H1 (cell line): ENCODE data around the gene NKAIN1.

ENCODE experiments used
- CBX8 ChIP-seq: fragments of 300-800, 300-1000 bp; sonication (generic); IDR thresholded peaks from 2 replicates; pipeline ENCODE4 v1.7.1; 2016; ENCODE audit warnings: low read depth, low read length, borderline replicate concordance
- CHD1 ChIP-seq: IDR thresholded peaks from 2 replicates; pipeline ENCODE4 v1.6.1; 2012; ENCODE audit warnings: low read depth, low read length, improper control_type of control experiment
- CREB1 ChIP-seq: IDR thresholded peaks from 2 replicates; pipeline ENCODE4 v1.6.1; 2012; ENCODE audit warnings: inconsistent platforms
- EP300 ChIP-seq, 2 experiments: IDR thresholded peaks; 1 replicate in 1 of 2; 2 replicates in 1 of 2; pipeline ENCODE4 v1.6.1; 2011 to 2012; ENCODE audit warnings: low read depth in 2 of 2, low read length in 2 of 2, mild to moderate bottlenecking in 2 of 2, borderline replicate concordance in 1 of 2, inconsistent platforms in 1 of 2, moderate library complexity in 1 of 2
- FOSL1 ChIP-seq: IDR thresholded peaks from 2 replicates; pipeline ENCODE4 v1.6.1; 2011; ENCODE audit warnings: mild to moderate bottlenecking, low read depth, low read length, moderate library complexity; ENCODE audit not compliant: insufficient read depth
- GABPA ChIP-seq: IDR thresholded peaks from 2 replicates; pipeline ENCODE4 v1.6.1; 2011; ENCODE audit warnings: mild to moderate bottlenecking, low read length, moderate library complexity, borderline replicate concordance; ENCODE audit not compliant: insufficient read depth
- JUN ChIP-seq: IDR thresholded peaks from 2 replicates; pipeline ENCODE4 v1.6.1; 2011; ENCODE audit warnings: low read depth, mild to moderate bottlenecking, improper control_type of control experiment, low read length
- POLR2A ChIP-seq, 2 experiments: IDR thresholded peaks; 1 replicate in 1 of 2; 2 replicates in 1 of 2; pipeline ENCODE4 v1.6.1; 2011; ENCODE audit warnings: low read depth in 2 of 2, low read length in 2 of 2, mild to moderate bottlenecking in 2 of 2; ENCODE audit errors: control extremely low read depth in 1 of 2
- SP1 ChIP-seq: IDR thresholded peaks from 2 replicates; pipeline ENCODE4 v1.6.1; 2011; ENCODE audit warnings: low read depth, low read length
- USF2 ChIP-seq: IDR thresholded peaks from 2 replicates; pipeline ENCODE4 v1.6.1; 2011; ENCODE audit warnings: low read length, improper control_type of control experiment
- YY1 ChIP-seq: IDR thresholded peaks from 2 replicates; pipeline ENCODE4 v1.6.1; 2011; ENCODE audit warnings: low read depth, mild to moderate bottlenecking, low read length
- TF ChIP-seq, protein P1 (sequence below), 3 experiments: IDR thresholded peaks; 1 replicate in 2 of 3; 2 replicates in 1 of 3; pipeline versions ENCODE4 v1.5.1 to v1.6.1; 2011; ENCODE audit warnings: low read length in 3 of 3, mild to moderate bottlenecking in 3 of 3, inconsistent platforms in 2 of 3, low read depth in 1 of 3, moderate library complexity in 1 of 3; ENCODE audit not compliant: insufficient read depth in 1 of 3; ENCODE audit errors: control extremely low read depth in 1 of 3

- TF ChIP-seq SP1, result no peak
- TF ChIP-seq, protein P1, sequence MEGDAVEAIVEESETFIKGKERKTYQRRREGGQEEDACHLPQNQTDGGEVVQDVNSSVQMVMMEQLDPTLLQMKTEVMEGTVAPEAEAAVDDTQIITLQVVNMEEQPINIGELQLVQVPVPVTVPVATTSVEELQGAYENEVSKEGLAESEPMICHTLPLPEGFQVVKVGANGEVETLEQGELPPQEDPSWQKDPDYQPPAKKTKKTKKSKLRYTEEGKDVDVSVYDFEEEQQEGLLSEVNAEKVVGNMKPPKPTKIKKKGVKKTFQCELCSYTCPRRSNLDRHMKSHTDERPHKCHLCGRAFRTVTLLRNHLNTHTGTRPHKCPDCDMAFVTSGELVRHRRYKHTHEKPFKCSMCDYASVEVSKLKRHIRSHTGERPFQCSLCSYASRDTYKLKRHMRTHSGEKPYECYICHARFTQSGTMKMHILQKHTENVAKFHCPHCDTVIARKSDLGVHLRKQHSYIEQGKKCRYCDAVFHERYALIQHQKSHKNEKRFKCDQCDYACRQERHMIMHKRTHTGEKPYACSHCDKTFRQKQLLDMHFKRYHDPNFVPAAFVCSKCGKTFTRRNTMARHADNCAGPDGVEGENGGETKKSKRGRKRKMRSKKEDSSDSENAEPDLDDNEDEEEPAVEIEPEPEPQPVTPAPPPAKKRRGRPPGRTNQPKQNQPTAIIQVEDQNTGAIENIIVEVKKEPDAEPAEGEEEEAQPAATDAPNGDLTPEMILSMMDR (IDR thresholded peaks at IDR 0.05; ENCODE audit: control extremely low read depth in 1 of 3, insufficient read depth in 1 of 3, low read depth in 1 of 3, low read length in 3 of 3), result peak; percentile 72 to 89 (median 80)
- peak; percentile 31; the same call in 1 of the 2 replicates for TF ChIP-seq GABPA
- TF ChIP-seq USF2, result no peak
- TF ChIP-seq CREB1, result peak; percentile 54
- no peak for TF ChIP-seq EP300 (IDR thresholded peaks at IDR 0.05; ENCODE audit: borderline replicate concordance in 1 of 2, low read depth in 2 of 2, low read length in 2 of 2)
- TF ChIP-seq POLR2A (IDR thresholded peaks at IDR 0.05; ENCODE audit: control extremely low read depth in 1 of 2, low read depth in 2 of 2, low read length in 2 of 2), result no peak
- no peak for TF ChIP-seq CBX8
- no peak for TF ChIP-seq FOSL1
- TF ChIP-seq CHD1, result no peak
- no peak for TF ChIP-seq YY1
- TF ChIP-seq JUN, result no peak
Observed at GRCh38 chr1:31181515-31182343, 58.0 kb downstream of the NKAIN1 start.
